Right lobe of liver (tissue), 6 donors: ENCODE measurements around the gene ZNF276. TPM values are rescaled to one million over a fixed set of nuclear protein-coding genes. Genes with fewer than 3 reads are reported as not detected.
A peak's percentile ranks its signal among the peaks of the same experiment; 100 is the strongest.

Experiments used
- ATAC-seq, 4 donors: fragments of 200-7000 bp; cut with Tn5 transposase; one replicate each; pipeline ENCODE4 v1.9.1; 2020; ENCODE audit warnings: mild to moderate bottlenecking in 4 of 4, moderate library complexity in 4 of 4
- DNase-seq, 3 donors: peaks; one replicate each; pipeline ENCODE4 v3.0.0-alpha.2; 2020
- H3K27ac ChIP-seq, 3 donors: fragments of 200-600 bp; one replicate each; pipeline ENCODE4 v1.8.0; 2022
- H3K27me3 ChIP-seq, 2 donors: fragments of 200-600 bp; one replicate each; pipeline ENCODE4 v1.8.0; 2022
- H3K36me3 ChIP-seq, 4 donors: fragments of 200-600 bp; sonication (generic) in 1 of 4; one replicate each; pipeline versions ENCODE4 v1.5.1 to v1.8.0; 2017 to 2022; ENCODE audit warnings: control low read depth in 1 of 4
- H3K4me1 ChIP-seq, 4 donors: fragments of 200-600 bp; sonication (generic) in 1 of 4; one replicate each; pipeline versions ENCODE4 v1.5.1 to v1.8.0; 2017 to 2022; ENCODE audit warnings: control low read depth in 1 of 4
- H3K4me3 ChIP-seq, 3 donors: fragments of 200-600 bp; one replicate each; pipeline ENCODE4 v1.8.0; 2022
- H3K9me3 ChIP-seq, 4 donors: fragments of 200-600 bp; sonication (generic) in 1 of 4; one replicate each; pipeline versions ENCODE4 v1.5.1 to v1.8.0; 2017 to 2022; ENCODE audit warnings: control low read depth in 1 of 4
- CTCF ChIP-seq, 4 donors: fragments of 200-600 bp in 3 of 4; fragments of 450-650 bp in 1 of 4; IDR thresholded peaks; one replicate each; pipeline versions ENCODE4 v1.5.1 to v1.8.0; 2016 to 2022; ENCODE audit warnings: antibody characterized with exemption in 4 of 4, mild to moderate bottlenecking in 2 of 4
- POLR2A ChIP-seq: fragments of 450-650 bp; IDR thresholded peaks from one replicate; pipeline ENCODE4 v1.6.1; 2017; ENCODE audit warnings: antibody characterized with exemption, mild to moderate bottlenecking
- WGBS: methylation state at CpG from one replicate; pipeline ENCODE4 v1.1.6; 2018; ENCODE audit warnings: low coverage, low lambda C conversion rate; ENCODE audit not compliant: insufficient coverage; ENCODE audit errors: missing lambda C conversion rate; 5-methylcytosine and 5-hydroxymethylcytosine counted together
- intact Hi-C, 2 donors: fragments of 100-400 bp; cut with DNase I; formaldehyde crosslinking; loops; one replicate each; pipeline versions ENCODE4 v1.11.2 to v1.14.1; 2022
- total RNA-seq, 6 experiments: library from RNA; depleted of rRNA in 2 of 6; stranded (reverse); fragments of >200 nt in 2 of 6; fragmentation: NEBNext Ultra II Directional in 3 of 6; extraction: Animal tissue kit (Norgen Biotek cat#: 25700) in 3 of 6; gene quantifications; one replicate each; pipeline versions ENCODE4 v1.1.0 to v1.2.4, GENCODE V29; 2016 to 2023
- donor health status: DM: no; HTN: yes; CAD: no.
- donor health status: DM: no; HTN: no; CAD: no.
- donor health status: DM: no; HTN: no; CAD: no.
- donor health status: DM: no; HTN: yes; CAD: no.
- donor health status: DM: no; HTN: yes; CAD: no.

Gene ZNF276
- total RNA-seq, 6 experiments from 2014 or later, result 6.9 to 13.4 (median 9.1) TPM

- H3K4me3 ChIP-seq, result no peak overlapping the region
- intact Hi-C loops, result no loop called here
- ATAC-seq (peak in 3 of 4 donors; percentile 18 to 26 (median 21)), DNase-seq (no peak)
- H3K27me3 ChIP-seq, result no peaks in the 10 kb centered on the region
- H3K4me1 ChIP-seq, result no peaks in the 10 kb centered on the region
- TF ChIP-seq CTCF (IDR thresholded peaks at IDR 0.05) (no peak), POLR2A (no peak)
- no peak overlapping the region for H3K27ac ChIP-seq
- H3K9me3 ChIP-seq, result no peaks in the 10 kb centered on the region
- WGBS, result 72% methylated on average over 9 of the region's 20 CpGs
- H3K36me3 ChIP-seq, result peaks cover 0 to 65% (median 41%) of the 10 kb centered on the region in 4 donors
Measured at GRCh38 chr16:89738538-89739317, 17.4 kb downstream of the ZNF276 start.

- Histone ChIP-seq H3K4me3 (no peak overlapping the region), H3K27ac (no peak overlapping the region), H3K36me3 (peaks cover 0 to 58% (median 35%) of the 10 kb centered on the region in 4 donors), H3K4me1 (no peaks in the 10 kb centered on the region), H3K27me3 (no peaks in the 10 kb centered on the region), H3K9me3 (no peaks in the 10 kb centered on the region)
- WGBS, result 82% methylated on average over 7 of the region's 9 CpGs
- intact Hi-C loops, result no loop called here
- DNase-seq (no peak), ATAC-seq (peak in 2 of 4 donors; percentile 5 to 6)
- TF ChIP-seq CTCF (IDR thresholded peaks at IDR 0.05) (no peak), POLR2A (no peak)
Measured at GRCh38 chr16:89739383-89739782, 18.0 kb downstream of the ZNF276 start.

- Histone ChIP-seq H3K9me3 (no peaks in the 10 kb centered on the region), H3K4me1 (no peaks in the 10 kb centered on the region), H3K36me3 (peaks cover 0 to 45% (median 25%) of the 10 kb centered on the region in 4 donors), H3K27ac (no peak overlapping the region), H3K4me3 (no peak overlapping the region), H3K27me3 (no peaks in the 10 kb centered on the region)
- no peak for DNase-seq
- WGBS, result 87% methylated on average over 4 of the region's 11 CpGs
- intact Hi-C loops, result no loop called here
- no peak for TF ChIP-seq POLR2A
- TF ChIP-seq CTCF (IDR thresholded peaks at IDR 0.05), result no peak
- ATAC-seq, result peak in 1 of 4 donors; percentile 4
Measured at GRCh38 chr16:89741342-89742014, 20.1 kb downstream of the ZNF276 start.

GRCh38 chr16:89742948-89743347 is 21.6 kb downstream of the ZNF276 start:
- intact Hi-C loops, result no loop called here
- ATAC-seq, result no peak
- Histone ChIP-seq H3K9me3 (no peaks in the 10 kb centered on the region), H3K36me3 (peaks cover 0 to 31% (median 16%) of the 10 kb centered on the region in 4 donors), H3K4me3 (no peak overlapping the region), H3K27me3 (no peaks in the 10 kb centered on the region), H3K4me1 (no peaks in the 10 kb centered on the region), H3K27ac (no peak overlapping the region)
- WGBS, result 100% methylated on average over 2 of the region's 4 CpGs
- DNase-seq, result no peak
- TF ChIP-seq CTCF (IDR thresholded peaks at IDR 0.05) (no peak), POLR2A (no peak)
